Keratinocyte (primary cell): Measurements from ENCODE around the gene FHIT.

Experiments used
- EZH2 ChIP-seq: IDR thresholded peaks from one replicate; pipeline ENCODE4 v1.6.1; 2012; ENCODE audit warnings: inconsistent platforms, mild to moderate bottlenecking, low read length, moderate library complexity
- TF ChIP-seq, protein P1 (sequence below), 3 experiments: IDR thresholded peaks in 1 of 3; conservative IDR thresholded peaks in 1 of 3; optimal IDR thresholded peaks in 1 of 3; 2 replicates in 2 of 3; 3 replicates in 1 of 3; pipeline versions ENCODE3 to v1.5.1; 2011; ENCODE audit warnings: low read length in 3 of 3, mild to moderate bottlenecking in 3 of 3, moderate library complexity in 2 of 3, control low read depth in 1 of 3, inconsistent platforms in 1 of 3; ENCODE audit not compliant: insufficient read depth in 2 of 3; ENCODE audit errors: extremely low read depth in 1 of 3

GRCh38 chr3:60153221-60153999 is 1097.8 kb downstream of the FHIT start:
- no peak for TF ChIP-seq EZH2
- TF ChIP-seq, protein P1, sequence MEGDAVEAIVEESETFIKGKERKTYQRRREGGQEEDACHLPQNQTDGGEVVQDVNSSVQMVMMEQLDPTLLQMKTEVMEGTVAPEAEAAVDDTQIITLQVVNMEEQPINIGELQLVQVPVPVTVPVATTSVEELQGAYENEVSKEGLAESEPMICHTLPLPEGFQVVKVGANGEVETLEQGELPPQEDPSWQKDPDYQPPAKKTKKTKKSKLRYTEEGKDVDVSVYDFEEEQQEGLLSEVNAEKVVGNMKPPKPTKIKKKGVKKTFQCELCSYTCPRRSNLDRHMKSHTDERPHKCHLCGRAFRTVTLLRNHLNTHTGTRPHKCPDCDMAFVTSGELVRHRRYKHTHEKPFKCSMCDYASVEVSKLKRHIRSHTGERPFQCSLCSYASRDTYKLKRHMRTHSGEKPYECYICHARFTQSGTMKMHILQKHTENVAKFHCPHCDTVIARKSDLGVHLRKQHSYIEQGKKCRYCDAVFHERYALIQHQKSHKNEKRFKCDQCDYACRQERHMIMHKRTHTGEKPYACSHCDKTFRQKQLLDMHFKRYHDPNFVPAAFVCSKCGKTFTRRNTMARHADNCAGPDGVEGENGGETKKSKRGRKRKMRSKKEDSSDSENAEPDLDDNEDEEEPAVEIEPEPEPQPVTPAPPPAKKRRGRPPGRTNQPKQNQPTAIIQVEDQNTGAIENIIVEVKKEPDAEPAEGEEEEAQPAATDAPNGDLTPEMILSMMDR (optimal IDR thresholded peaks at IDR 0.05 in 1 of 3, IDR thresholded peaks at IDR 0.05 in 1 of 3, conservative IDR thresholded peaks at IDR 0.05 in 1 of 3; ENCODE audit: extremely low read depth in 1 of 3, insufficient read depth in 2 of 3, low read length in 3 of 3) = no peak
